Mucosa of rectum (tissue), 2 donors: ENCODE data around the gene SMTNL1.

Experiments used
- H3K27ac ChIP-seq, 2 donors: one replicate each; pipeline ENCODE4 v1.7.0; 2013; ENCODE audit warnings: inconsistent platforms in 2 of 2, low read depth in 2 of 2, low read length in 2 of 2
- H3K27me3 ChIP-seq, 2 donors: one replicate each; pipeline ENCODE4 v1.7.0; 2013; ENCODE audit warnings: low read length in 2 of 2; ENCODE audit not compliant: control insufficient read depth in 2 of 2, insufficient read depth in 2 of 2
- H3K36me3 ChIP-seq, 2 donors: one replicate each; pipeline ENCODE4 v1.7.0; 2013; ENCODE audit warnings: low read length in 2 of 2; ENCODE audit not compliant: control insufficient read depth in 2 of 2, insufficient read depth in 2 of 2
- H3K4me1 ChIP-seq, 2 donors: one replicate each; pipeline ENCODE4 v1.7.0; 2013; ENCODE audit warnings: low read length in 2 of 2, mild to moderate bottlenecking in 1 of 2; ENCODE audit not compliant: control insufficient read depth in 2 of 2, insufficient read depth in 2 of 2
- H3K4me3 ChIP-seq, 2 donors: one replicate each; pipeline ENCODE4 v1.7.0; 2013; ENCODE audit warnings: low read length in 2 of 2
- H3K9ac ChIP-seq, 2 donors: one replicate each; pipeline ENCODE4 v1.7.0; 2013; ENCODE audit warnings: low read length in 2 of 2, low read depth in 1 of 2, mild to moderate bottlenecking in 1 of 2
- H3K9me3 ChIP-seq, 2 donors: one replicate each; pipeline ENCODE4 v1.7.0; 2013; ENCODE audit warnings: low read length in 2 of 2; ENCODE audit not compliant: control insufficient read depth in 2 of 2
- donor health status: healthy.
- donor health status: Normal muscosa, but diverticular disease.

The SMTNL1 gene

DNA sequence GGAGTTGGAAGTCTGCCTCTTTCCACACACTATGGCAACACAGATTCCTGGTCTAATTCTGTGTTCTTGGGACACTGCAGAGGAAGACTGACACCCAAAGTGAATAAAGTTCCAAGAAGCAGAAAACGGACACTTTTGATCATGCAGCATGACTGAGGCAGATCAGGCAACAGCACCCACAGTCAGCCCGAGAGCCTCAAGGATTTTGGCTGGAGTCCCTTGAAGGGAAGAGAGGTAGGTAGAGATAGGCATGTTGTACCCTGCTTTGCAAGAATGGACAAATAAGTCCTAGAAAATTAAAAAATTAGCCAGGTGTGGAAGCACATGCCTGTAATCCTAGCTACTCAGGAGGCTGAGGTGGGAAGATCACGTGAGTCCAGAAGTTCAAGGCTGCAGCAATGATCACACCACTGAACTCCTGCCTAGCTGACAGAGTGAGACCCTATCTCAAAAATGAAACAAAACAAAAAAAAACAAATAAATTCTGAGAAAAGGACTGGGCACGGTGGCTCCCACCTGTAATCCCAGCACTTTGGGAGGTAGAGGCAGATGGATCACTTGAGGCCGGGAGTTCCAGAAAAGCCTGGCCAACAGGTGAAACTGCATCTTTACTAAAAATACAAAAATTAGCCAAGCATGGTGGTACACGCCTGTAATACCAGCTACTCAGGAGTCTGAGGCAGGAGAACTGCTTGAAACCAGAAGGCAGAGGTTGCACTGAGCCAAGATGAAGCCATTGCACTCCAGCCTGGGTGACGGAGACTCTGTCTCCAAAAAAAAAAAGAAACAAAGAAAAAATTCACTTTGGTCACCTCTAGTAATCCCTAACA is 28.8 kb upstream of the SMTNL1 start:
- Histone ChIP-seq H3K36me3 (no peaks in the 10 kb centered on the region), H3K27me3 (no peaks in the 10 kb centered on the region), H3K9ac (no peak overlapping the region), H3K9me3 (no peaks in the 10 kb centered on the region), H3K27ac (no peak overlapping the region), H3K4me3 (no peak overlapping the region), H3K4me1 (no peaks in the 10 kb centered on the region)

DNA sequence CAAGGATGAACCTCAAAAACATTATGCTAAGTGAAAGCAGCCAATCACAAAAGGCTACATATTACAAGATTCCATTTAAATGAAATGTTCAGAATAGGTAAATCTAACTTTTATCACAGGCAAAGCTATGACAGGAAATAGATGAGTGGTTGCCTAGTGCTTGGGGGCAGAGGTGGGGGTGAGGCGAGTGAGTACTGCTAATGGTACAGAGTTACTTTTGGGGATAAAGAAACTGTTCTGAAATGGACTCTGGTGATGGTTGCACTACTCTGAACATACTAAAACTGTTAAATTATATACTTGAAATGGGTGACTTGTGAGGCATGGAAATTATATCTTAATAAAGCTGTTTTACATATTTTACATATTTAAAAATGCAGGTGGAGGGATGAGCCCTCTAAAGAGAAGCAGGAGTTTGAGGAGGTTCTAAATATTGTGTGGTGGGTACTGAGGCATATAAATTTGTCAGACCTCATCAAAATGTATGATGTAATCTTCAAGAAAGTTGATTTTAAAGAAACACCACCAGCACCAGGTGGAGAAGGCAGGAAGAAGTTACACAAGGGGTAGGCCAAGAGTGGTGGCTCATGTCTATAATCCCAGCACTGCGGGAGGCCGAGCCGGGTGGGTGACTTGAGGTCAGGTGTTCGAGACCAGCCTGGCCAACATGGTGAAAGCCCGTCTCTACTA is 25.5 kb upstream of the SMTNL1 start:
- Histone ChIP-seq H3K4me3 (no peak overlapping the region), H3K27me3 (no peaks in the 10 kb centered on the region), H3K4me1 (peaks cover 6% of the 10 kb centered on the region in 2 donors), H3K36me3 (no peaks in the 10 kb centered on the region), H3K9me3 (no peaks in the 10 kb centered on the region), H3K9ac (no peak overlapping the region), H3K27ac (no peak overlapping the region)

DNA sequence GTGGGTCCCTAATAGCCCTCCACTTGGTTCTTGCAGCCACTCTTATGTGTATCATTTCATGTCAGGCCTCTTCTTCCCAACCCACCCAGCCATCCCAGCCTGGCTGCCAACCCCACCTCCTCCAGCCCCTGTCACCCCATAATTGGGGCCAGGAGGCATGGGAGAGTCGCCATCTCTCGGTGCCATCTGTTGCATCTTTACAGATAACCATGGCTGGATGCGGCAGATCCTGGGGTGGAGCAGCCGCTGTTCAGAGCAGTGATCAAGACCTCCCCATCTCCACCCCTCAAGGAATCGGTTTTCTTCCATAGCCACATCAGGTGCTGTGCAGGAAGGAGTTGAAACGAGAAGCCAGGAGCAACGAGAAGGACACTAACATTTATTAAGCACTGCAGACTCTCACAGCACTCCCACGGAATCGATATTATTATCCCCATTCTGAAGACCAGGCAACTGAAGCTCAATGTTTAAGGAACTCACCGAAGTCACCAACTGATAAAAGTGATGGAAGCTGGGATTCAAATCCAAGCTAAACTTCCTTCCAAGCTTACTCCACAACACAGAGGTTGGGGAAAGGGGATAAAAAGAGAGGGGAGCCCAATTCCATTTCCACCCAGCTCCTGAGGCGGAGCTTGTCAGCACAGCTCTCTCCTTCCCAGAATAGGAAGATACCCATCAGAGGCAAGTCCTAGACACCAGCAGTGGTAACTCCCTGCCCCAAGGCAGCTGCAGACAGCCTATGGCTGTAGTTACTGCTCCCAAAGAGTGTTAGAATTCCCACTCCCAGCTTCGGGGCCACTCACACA is 24.5 kb upstream of the SMTNL1 start:
- Histone ChIP-seq H3K4me3 (no peak overlapping the region), H3K27me3 (no peaks in the 10 kb centered on the region), H3K4me1 (peaks cover 6% of the 10 kb centered on the region in 2 donors), H3K36me3 (no peaks in the 10 kb centered on the region), H3K27ac (no peak overlapping the region), H3K9me3 (no peaks in the 10 kb centered on the region), H3K9ac (no peak overlapping the region)

DNA sequence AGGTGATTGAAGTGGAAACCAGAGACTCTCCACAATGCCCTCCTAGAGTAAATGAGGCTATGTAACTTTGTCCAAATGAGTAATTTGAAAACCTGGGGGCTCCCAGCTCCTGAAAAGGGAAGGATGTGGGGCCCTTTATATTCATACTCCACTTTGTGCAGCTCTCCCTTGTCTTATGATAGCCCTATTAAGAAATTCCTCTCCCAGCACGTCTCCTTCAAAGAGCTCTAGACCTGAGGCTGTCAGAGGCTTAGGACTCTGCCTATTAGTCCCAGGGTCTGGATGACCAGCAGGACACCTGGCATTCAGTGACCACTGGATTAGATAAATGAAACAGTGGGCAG is 24.0 kb upstream of the SMTNL1 start:
- H3K27ac ChIP-seq: no peak overlapping the region
- no peaks in the 10 kb centered on the region for H3K36me3 ChIP-seq
- no peak overlapping the region for H3K9ac ChIP-seq
- no peak overlapping the region for H3K4me3 ChIP-seq
- H3K9me3 ChIP-seq: no peaks in the 10 kb centered on the region
- H3K27me3 ChIP-seq: no peaks in the 10 kb centered on the region
- peaks cover 6% of the 10 kb centered on the region in 2 donors for H3K4me1 ChIP-seq

DNA sequence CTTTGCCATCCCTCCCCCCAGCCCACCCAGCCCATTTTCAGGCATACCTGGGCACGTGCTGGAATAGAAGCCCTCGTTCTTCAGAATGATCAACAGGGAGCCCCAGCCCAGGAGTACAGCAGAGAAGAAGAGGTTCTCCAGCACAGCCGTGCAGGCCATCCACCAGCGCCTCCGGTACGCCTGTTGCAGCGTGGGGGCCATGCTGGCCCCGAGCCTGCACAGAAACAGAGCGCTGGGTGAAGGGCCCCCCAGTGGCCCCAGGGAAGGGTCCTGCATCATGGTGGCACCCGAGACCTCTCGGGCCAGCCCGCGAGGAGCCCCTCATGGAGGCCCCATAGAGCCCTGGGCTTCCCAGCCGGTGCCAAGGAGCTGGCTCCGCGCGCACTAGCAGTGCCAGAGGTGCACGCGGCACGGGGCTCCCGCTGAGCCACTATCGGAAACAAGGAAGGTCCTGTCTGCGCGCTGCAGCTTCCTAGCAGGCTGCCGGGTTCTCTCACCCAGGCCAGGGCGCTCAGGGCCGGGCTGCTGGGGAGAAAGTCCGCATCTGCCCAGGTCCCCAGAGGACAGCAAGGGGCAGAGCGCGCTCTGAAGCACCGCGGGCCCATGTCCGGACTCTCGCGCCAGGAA is 23.4 kb upstream of the SMTNL1 start:
- Histone ChIP-seq H3K4me1 (peaks cover 6% of the 10 kb centered on the region in 2 donors), H3K9ac (peak overlapping the region; percentile 60 to 71), H3K27ac (no peak overlapping the region)

DNA sequence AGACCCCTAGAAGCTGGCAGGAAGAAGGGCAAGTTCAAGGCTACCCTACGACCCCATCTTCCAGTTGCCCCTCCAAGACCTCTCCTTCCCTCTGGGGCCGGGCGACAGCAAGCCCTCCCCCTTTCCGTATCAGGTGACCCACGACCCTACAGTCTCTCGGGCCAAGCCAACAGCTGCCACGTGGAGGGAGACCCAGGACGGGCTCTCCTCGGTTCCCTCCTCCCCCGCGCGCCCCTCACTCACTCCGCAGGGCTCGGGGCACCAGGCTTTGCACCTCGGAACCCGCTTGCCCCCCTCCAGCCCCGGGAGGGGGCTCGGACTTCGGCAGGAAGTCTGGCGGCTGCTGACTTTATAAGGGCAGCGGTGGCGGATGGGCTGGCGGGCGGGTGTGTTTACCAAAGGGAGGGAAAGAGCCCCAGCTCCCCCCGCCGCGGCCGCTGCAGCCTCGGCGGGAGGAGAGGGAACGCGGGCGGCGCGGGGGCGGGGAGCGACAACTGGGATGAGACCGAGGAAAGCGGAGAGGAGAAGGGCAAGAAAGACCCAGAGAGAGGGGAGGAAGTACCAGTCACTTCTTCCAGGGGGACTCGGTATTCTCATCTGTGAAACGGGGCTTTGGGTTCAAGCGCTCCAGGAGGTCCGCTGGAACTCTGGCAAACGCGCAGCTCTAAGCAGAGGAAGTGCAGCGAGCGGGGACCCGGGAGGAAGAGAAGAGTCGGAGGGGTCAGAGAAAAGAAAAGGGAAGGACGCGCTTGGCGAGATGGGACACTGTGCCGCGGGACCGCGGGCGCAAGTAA is 22.7 kb upstream of the SMTNL1 start:
- no peaks in the 10 kb centered on the region for H3K27me3 ChIP-seq
- peak overlapping the region; percentile 76 to 87 for H3K4me3 ChIP-seq
- peaks cover 6% of the 10 kb centered on the region in 2 donors for H3K4me1 ChIP-seq
- no peak overlapping the region for H3K27ac ChIP-seq
- peak overlapping the region; percentile 60 to 71 for H3K9ac ChIP-seq
- no peaks in the 10 kb centered on the region for H3K9me3 ChIP-seq
- no peaks in the 10 kb centered on the region for H3K36me3 ChIP-seq

More for the DNA sequence above, 23.4 kb upstream of the SMTNL1 start:
- H3K9me3 ChIP-seq: no peaks in the 10 kb centered on the region
- no peaks in the 10 kb centered on the region for H3K36me3 ChIP-seq
- no peaks in the 10 kb centered on the region for H3K27me3 ChIP-seq
- H3K4me3 ChIP-seq: peak overlapping the region; percentile 76 to 87

DNA sequence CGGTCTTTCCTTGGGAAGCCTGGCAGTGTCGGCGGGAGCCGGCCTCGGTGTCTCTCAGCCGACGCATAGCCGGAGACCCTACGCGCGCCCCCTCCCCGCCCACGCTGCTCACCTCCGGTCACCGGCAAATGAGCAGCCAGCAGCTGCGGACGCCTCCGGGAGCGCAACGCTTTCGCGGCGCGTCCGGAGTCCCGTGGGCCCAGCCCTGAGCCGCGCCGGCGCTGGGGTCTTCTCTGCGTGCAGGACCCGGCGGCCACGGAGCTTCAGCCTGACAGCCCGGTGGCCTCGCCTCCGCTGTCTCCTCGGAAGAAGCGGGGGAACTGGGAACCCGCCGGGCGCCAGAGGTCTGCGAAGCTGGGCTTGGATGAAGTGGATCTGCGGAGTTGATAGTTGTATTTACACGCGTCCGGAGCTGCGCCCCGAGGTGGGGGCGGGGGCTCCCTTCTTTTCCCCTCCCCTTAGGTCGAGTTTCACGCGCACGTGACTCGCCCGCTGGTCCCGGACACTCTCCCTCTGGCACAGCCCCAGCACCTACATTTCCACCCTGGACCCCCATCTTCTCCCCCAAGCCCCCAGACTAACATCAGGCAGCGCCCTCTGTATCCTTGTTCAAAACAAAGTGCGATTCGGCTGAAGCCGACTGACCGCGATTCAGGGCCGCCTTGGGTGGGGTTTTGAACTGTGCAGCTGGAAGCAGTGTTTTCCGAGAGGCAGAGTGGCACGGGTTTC is 21.9 kb upstream of the SMTNL1 start, which contains the start of gene SLC43A1:
Gene SLC43A1 (minus strand): TSS at position 371 of the 729 bp plus-strand sequence. CDS start 1,591 bp downstream, outside the sequence.
- Histone ChIP-seq H3K27ac (no peak within 1 kb of the TSS), H3K9me3 (no peaks in the 10 kb centered on the region), H3K9ac (peak within 1 kb of the TSS; percentile 60 to 71), H3K4me1 (peaks cover 6% of the 10 kb centered on the region in 2 donors), H3K4me3 (peak within 1 kb of the TSS; percentile 76 to 87), H3K27me3 (no peaks in the 10 kb centered on the region), H3K36me3 (no peaks in the 10 kb centered on the region)

DNA sequence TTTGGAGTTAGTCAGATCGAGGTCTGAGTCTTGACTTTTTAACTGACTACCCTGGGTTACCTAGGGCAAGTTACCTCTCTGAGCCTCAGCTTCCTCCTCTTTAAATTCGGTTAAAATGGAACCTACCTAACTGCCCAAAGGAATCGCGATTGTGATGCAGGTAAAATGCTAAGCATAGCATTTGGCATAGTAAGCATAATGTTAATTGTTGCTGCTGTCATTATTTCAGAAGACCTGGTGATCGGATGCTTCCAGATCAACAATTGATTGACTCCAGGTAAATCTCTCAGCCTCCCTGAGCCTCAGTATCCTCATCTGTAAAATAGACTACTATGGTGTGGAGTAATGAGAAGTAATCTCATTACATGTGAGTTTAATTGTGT is 21.3 kb upstream of the SMTNL1 start:
- Histone ChIP-seq H3K9me3 (no peaks in the 10 kb centered on the region), H3K4me3 (peak overlapping the region; percentile 76 to 87), H3K27me3 (no peaks in the 10 kb centered on the region), H3K9ac (peak overlapping the region; percentile 60 to 71), H3K27ac (no peak overlapping the region), H3K36me3 (no peaks in the 10 kb centered on the region), H3K4me1 (peaks cover 6% of the 10 kb centered on the region in 2 donors)

DNA sequence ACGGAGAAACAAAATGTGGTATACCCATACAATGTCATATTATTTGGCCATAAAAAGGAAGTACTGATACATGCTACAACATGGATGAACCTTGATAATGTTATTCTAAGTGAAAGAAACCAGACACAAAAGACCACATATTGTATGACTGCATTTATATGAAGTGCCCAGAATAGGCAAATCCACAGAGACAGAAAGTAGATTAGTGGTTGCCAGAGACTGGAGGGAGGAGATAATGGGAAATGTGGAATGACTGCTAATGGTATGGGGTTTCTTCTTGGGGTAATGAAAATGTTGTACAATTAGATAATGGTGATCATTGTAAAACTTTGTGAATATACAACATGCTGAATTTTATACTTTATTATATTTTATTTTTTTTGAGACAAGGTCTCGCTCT is 16.3 kb upstream of the SMTNL1 start:
- Histone ChIP-seq H3K9me3 (no peaks in the 10 kb centered on the region), H3K36me3 (no peaks in the 10 kb centered on the region), H3K4me1 (no peaks in the 10 kb centered on the region), H3K27ac (no peak overlapping the region), H3K4me3 (no peak overlapping the region), H3K27me3 (no peaks in the 10 kb centered on the region), H3K9ac (no peak overlapping the region)
